H1 (cell line): ENCODE data around the gene CRK.

Experiments used
- BRCA1 ChIP-seq: IDR thresholded peaks from 2 replicates; pipeline ENCODE4 v1.6.1; 2012; ENCODE audit warnings: low read depth, low read length, improper control_type of control experiment
- CHD1 ChIP-seq: IDR thresholded peaks from 2 replicates; pipeline ENCODE4 v1.6.1; 2012; ENCODE audit warnings: low read depth, low read length, improper control_type of control experiment
- EZH2 ChIP-seq: fragments of 200-600 bp; sonication (generic); IDR thresholded peaks from 2 replicates; pipeline ENCODE4 v1.7.1; 2012; ENCODE audit warnings: low read depth, mild to moderate bottlenecking, moderate library complexity, low read length, inconsistent platforms; ENCODE audit not compliant: severe bottlenecking
- POLR2AphosphoS5 ChIP-seq: IDR thresholded peaks from 2 replicates; pipeline ENCODE4 v1.6.1; 2011; ENCODE audit warnings: low read depth, low read length
- YY1 ChIP-seq: IDR thresholded peaks from 2 replicates; pipeline ENCODE4 v1.6.1; 2011; ENCODE audit warnings: low read depth, mild to moderate bottlenecking, low read length
- TF ChIP-seq, protein P1 (sequence below), 3 experiments: IDR thresholded peaks; 1 replicate in 2 of 3; 2 replicates in 1 of 3; pipeline versions ENCODE4 v1.5.1 to v1.6.1; 2011; ENCODE audit warnings: low read length in 3 of 3, mild to moderate bottlenecking in 3 of 3, inconsistent platforms in 2 of 3, low read depth in 1 of 3, moderate library complexity in 1 of 3; ENCODE audit not compliant: insufficient read depth in 1 of 3; ENCODE audit errors: control extremely low read depth in 1 of 3

DNA sequence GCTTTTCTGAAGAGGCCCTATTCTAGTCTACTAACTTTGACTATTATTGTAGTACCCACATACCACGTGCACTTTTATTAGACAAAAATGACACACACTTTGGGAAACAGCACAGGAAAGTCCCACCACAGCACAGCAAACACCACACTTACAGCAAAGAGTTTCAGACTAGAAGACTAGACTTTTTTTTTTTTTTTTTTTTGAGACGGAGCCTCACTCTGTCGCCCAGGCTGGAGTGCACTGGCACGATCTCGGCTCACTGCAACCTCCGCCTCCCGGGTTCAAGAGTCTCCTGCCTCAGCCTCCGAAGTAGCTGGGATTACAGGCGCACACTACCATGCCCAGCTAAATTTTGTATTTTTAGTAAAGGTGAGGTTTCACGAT, 76.1 kb downstream of the CRK start:
- TF ChIP-seq, protein P1, sequence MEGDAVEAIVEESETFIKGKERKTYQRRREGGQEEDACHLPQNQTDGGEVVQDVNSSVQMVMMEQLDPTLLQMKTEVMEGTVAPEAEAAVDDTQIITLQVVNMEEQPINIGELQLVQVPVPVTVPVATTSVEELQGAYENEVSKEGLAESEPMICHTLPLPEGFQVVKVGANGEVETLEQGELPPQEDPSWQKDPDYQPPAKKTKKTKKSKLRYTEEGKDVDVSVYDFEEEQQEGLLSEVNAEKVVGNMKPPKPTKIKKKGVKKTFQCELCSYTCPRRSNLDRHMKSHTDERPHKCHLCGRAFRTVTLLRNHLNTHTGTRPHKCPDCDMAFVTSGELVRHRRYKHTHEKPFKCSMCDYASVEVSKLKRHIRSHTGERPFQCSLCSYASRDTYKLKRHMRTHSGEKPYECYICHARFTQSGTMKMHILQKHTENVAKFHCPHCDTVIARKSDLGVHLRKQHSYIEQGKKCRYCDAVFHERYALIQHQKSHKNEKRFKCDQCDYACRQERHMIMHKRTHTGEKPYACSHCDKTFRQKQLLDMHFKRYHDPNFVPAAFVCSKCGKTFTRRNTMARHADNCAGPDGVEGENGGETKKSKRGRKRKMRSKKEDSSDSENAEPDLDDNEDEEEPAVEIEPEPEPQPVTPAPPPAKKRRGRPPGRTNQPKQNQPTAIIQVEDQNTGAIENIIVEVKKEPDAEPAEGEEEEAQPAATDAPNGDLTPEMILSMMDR (IDR thresholded peaks at IDR 0.05; ENCODE audit: control extremely low read depth in 1 of 3, insufficient read depth in 1 of 3, low read depth in 1 of 3, low read length in 3 of 3), result no peak
- TF ChIP-seq BRCA1, result no peak
- no peak for TF ChIP-seq YY1
- TF ChIP-seq EZH2, result no peak
- no peak for TF ChIP-seq CHD1
- TF ChIP-seq POLR2AphosphoS5, result no peak
